ENCODE measurements around the gene SLC36A1. TPM values are rescaled to one million over a fixed set of nuclear protein-coding genes. Genes with fewer than 3 reads are reported as not detected.

Gene SLC36A1
- total and polyA plus RNA-seq, 2 donors (not counting 3 experiments of a cell fraction or from before 2014, with no cell fraction given) = 11.8 to 14.5 TPM

DNA sequence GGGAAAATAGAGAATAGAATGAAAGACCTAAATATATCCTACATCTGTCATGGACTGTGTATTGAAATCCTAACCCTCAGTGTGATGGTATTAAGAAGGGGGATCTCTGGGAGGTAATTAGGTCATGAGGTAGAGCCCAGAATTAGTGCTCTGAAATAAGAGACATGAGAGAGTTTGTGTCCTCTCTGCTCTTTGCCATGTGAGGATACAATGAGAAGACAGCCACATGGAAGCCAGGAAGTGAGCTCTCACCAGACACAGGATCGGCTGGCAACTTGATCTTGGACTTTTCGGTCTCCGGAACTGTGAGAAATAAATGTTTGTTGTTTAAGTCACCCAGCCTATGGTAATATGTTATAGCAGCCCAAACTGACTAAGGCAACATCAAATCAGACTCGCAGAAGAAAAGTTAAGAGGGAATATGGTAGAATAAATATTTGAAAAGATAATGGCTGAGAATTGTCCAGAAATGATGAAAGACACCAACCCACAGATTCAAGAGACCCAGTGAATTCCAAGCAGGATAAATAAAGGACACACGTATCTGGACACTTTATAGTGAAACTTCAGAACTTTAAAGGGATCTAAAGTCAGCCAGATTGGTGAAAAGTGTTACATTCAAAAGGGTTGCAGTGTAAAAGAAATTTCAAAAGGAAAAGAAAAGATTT lies 12.7 kb upstream of the SLC36A1 start:
- no peak overlapping the region for H3K9ac ChIP-seq (replicated peaks; ENCODE audit: extremely low read depth, insufficient read depth, low read length)
- H3K27me3 ChIP-seq (ENCODE audit: control insufficient read depth in 2 of 2, insufficient read depth in 2 of 2, low read length in 2 of 2) = peaks cover 4 to 10% of the 10 kb centered on the region in 2 experiments
- ChIA-PET CTCF (interaction anchor here (1.8 kb wide), 1 partner anchor 13 kb away, joined by 8 read pairs; the partner anchor contains the start of gene SLC36A1), POLR2A (no interaction called here)
- H4K20me1 ChIP-seq (replicated peaks; ENCODE audit: control insufficient read depth, extremely low read depth, insufficient read depth, low read length) = no peaks in the 10 kb centered on the region
- H3K9me1 ChIP-seq (replicated peaks; ENCODE audit: control insufficient read depth, extremely low read depth, insufficient read depth, low read length) = no peaks in the 10 kb centered on the region
- no TSS peak for BruUV-seq (replicated peaks)
- FAIRE-seq (no peak), DNase-seq (ENCODE audit: low read depth, low spot score) (no peak)
- no peak for TF ChIP-seq GATA2 (IDR thresholded peaks at IDR 0.05; ENCODE audit: insufficient read depth, insufficient read length, low read depth, low read length)
- TF ChIP-seq, protein P1, sequence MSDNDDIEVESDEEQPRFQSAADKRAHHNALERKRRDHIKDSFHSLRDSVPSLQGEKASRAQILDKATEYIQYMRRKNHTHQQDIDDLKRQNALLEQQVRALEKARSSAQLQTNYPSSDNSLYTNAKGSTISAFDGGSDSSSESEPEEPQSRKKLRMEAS (IDR thresholded peaks at IDR 0.05; ENCODE audit: insufficient read depth, insufficient read length) = no peak
- TF ChIP-seq POLR2A (IDR thresholded peaks at IDR 0.05; ENCODE audit: low read depth, low read length) = no peak
- no peak for TF ChIP-seq FOS (IDR thresholded peaks at IDR 0.05; ENCODE audit: borderline replicate concordance, insufficient read depth, low read length)
- TF ChIP-seq MYC (IDR thresholded peaks at IDR 0.05; ENCODE audit: low read depth, low read length) = no peak
- no peak for TF ChIP-seq JUN (IDR thresholded peaks at IDR 0.05; ENCODE audit: borderline replicate concordance, insufficient read depth, insufficient read length, low read depth)
- H2AFZ ChIP-seq (ENCODE audit: low read depth, low read length) = no peak overlapping the region
- H3K9me3 ChIP-seq (replicated peaks; ENCODE audit: control insufficient read depth, insufficient read depth, low read length) = no peaks in the 10 kb centered on the region
- no peak overlapping the region for H3K4me3 ChIP-seq (replicated peaks in 1 of 3; ENCODE audit: insufficient read depth in 1 of 3, low read depth in 1 of 3, low read length in 3 of 3)
- dilution Hi-C loops (cut with MboI; ENCODE audit: extremely low pct_ligation_motif_present, low sequenced_read_pairs) = no loop called here
- intact Hi-C loops (cut with micrococcal nuclease) = no loop called here
- no peak overlapping the region for H3K4me2 ChIP-seq (ENCODE audit: insufficient read depth, low read length)
- no peaks in the 10 kb centered on the region for H3K79me2 ChIP-seq (ENCODE audit: control insufficient read depth, insufficient read depth, low read length)
- H3K27ac ChIP-seq (ENCODE audit: insufficient read depth, low read depth, low read length) = no peak overlapping the region
- no peaks in the 10 kb centered on the region for H3K4me1 ChIP-seq (ENCODE audit: control insufficient read depth, extremely low read depth, insufficient read depth, low read length)
- H3K36me3 ChIP-seq (ENCODE audit: control insufficient read depth in 2 of 2, extremely low read depth in 1 of 2, insufficient read depth in 2 of 2, low read length in 2 of 2) = no peaks in the 10 kb centered on the region

Measured in endothelial cell of umbilical vein (primary cell).